Parietal lobe (tissue), 2 donors: Measurements from ENCODE around the gene ERGIC1. TPM values are rescaled to one million over a fixed set of nuclear protein-coding genes. Genes with fewer than 3 reads are reported as not detected.

ENCODE experiments used
- small RNA-seq: library from RNA; depleted of rRNA; stranded (forward); fragments of <200 nt; gene quantifications from one replicate; pipeline ENCODE3, GENCODE V24; 2014; ENCODE audit warnings: low replicate concordance
- total RNA-seq: library from RNA; depleted of rRNA; stranded (reverse); fragments of >200 nt; gene quantifications from one replicate; pipeline ENCODE4 v1.2.3, GENCODE V29; 2014

Gene ERGIC1
- total RNA-seq, result 54.1 TPM

GRCh38 chr5:172833686-172834414, at the start of gene ERGIC1:
TSS of gene ERGIC1 (plus strand) at chr5:172834251. CDS start at chr5:172834414, 163 bp downstream.

GRCh38 chr5:172983542-172984243, 149.6 kb downstream of the ERGIC1 start, which contains the start of gene ATP6V0E1:
TSS of gene ATP6V0E1 (plus strand) at chr5:172983771. CDS start at chr5:172983861, 90 bp downstream.

Small RNA genes lying within 50 kb of the gene (small RNA-seq; reads per million reads assigned to genes)
- gene AC022217.4, result not detected

Other genes with a start within 250 kb of the ERGIC1 start
- 26.6 TPM for gene NEURL1B, start 193.0 kb upstream of the ERGIC1 start, total RNA-seq
- 36.3 TPM for gene DUSP1, start 63.1 kb upstream of the ERGIC1 start, total RNA-seq
- gene RPL26L1, start 125.2 kb downstream of the ERGIC1 start, total RNA-seq, result 28.2 TPM
- 38.2 TPM for gene ATP6V0E1, start 149.5 kb downstream of the ERGIC1 start, total RNA-seq
- 34.7 TPM for gene CREBRF, start 222.1 kb downstream of the ERGIC1 start, total RNA-seq